GM21423 (cell line): ENCODE measurements around the gene CDC5L.

Experiments used
- ATAC-seq: cut with Tn5 transposase; IDR thresholded peaks from one replicate; pipeline ENCODE4 v1.9.1; 2021; ENCODE audit warnings: mild to moderate bottlenecking, moderate library complexity; ENCODE audit not compliant: unreplicated experiment

Gene CDC5L

DNA sequence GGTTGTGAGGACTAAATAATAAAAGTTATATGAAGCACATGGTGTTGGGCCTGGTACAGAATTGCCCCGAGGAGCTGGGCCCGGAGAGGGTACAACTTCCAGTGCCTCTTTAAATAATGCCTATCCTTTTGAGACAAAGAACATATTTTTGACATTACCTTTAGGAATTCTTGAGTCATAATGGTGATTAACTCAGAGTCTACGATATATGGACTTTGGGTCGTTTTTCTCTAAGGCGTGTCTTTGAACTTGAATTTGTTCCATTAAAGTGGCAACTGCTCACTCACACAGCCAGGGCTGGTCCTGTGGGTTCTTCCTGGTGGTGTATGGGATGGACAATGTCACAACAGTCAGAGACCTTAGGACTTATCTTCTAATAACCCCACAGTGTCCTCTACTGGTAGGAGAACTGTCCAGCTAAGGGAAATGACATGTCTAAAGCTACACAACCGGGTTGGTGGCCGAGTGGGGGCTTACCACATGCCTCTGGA is 106.5 kb downstream of the CDC5L start:
- no peak for ATAC-seq

DNA sequence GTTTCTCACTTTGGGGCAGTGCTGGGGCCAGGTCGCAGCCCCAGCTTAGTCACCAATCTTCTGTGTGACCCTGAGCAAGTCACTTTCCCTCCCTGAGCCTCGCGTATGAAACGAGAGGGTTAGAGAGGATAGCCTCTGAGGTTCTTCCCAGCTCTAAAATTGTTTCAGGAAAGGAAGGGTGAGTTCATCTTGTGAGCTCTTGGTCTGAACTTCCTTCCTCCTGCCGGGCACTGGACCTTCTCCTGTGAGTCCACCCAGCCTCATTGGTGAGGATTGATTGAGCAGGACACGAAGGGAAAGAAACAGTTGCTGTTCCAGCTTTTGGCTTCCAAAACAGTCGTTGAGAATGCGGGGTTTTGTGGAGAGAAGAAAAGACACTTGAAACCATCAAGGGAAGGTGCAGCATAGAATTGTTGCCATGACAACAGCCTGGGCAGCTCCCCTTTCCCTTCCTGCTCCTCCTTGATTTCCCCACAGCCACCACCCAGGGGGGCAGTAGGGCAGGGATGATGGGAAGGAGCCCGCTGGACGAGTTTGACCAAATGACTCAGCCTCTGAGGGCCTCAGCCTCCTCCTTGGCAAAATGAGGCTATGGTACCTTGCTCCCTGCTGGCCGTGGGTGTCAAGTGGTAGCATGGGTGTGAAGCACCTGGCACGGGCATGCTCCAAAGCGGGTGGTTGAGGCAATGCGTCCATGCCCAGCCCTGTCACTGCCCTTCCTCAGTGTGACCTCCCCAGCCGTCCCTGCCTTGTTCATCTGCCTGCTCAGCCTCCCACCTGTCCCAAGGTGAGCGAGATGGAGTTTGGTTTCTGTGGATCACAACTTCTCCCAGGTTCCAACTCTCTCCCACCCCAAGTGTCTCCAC is 107.8 kb downstream of the CDC5L start:
- no peak for ATAC-seq

DNA sequence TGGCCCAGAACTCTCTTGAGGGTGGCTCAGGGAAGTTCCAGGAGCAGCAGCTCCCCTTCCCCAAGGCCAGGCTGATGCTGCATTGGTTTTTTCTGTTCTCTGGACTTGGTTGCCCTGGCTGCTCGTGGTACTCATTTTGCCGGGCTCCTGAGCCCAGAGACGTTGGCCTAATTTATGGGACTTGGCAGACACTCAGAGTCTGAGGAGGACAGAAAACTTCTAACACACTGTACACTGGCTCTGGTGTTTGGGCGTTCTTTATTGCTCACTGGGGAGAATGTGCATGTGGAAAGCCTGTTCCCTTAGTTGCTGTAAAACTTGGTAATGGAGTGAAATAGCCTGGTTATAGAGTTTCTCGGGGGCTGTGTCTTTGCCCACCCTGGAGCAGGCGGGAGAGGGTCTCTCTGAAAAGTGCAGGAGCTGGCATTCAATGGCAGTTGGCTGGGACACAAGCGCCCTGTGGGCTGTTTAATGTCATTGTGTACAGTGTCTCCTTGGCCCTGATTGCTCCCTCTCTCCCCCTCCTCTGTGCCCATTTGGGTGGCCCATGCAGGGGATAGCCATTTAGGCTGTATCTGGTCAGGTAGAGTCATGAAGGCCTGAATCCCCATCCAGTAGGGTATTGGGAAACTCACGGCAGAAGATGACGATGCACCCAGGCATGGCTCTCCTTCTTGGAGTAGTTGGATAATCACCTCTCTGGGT is 109.3 kb downstream of the CDC5L start:
- no peak for ATAC-seq

GRCh38 chr6:44497807-44498206 is 110.3 kb downstream of the CDC5L start:
- no peak for ATAC-seq

GRCh38 chr6:44498436-44498835 is 110.9 kb downstream of the CDC5L start:
- ATAC-seq, result no peak

DNA sequence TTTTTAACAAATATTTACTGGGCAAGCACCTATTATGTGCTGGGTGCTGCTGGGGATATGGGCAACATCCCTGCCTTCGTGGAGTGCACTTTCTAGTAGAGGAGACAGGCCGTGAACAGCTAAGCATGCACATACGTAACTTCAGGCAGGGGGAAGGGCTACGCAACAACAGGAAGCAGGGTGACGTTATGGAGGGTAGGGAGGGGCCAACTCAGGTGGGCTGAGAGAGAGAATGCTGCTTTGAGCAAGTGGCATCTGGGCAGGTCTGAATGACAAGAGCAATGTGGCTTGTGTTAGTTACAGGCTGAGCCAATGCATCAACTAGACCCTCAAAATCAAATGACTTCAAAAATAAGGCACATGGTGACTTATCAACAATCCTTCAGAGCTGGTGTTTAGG is 112.1 kb downstream of the CDC5L start:
- no peak for ATAC-seq
